Measurements from ENCODE around the gene INAVA.
"Not testable (repeated sequence)": the region's sequence is repeated elsewhere in the genome, so short reads cannot be mapped to it uniquely, and the experiment has no call there.

Gene INAVA

DNA sequence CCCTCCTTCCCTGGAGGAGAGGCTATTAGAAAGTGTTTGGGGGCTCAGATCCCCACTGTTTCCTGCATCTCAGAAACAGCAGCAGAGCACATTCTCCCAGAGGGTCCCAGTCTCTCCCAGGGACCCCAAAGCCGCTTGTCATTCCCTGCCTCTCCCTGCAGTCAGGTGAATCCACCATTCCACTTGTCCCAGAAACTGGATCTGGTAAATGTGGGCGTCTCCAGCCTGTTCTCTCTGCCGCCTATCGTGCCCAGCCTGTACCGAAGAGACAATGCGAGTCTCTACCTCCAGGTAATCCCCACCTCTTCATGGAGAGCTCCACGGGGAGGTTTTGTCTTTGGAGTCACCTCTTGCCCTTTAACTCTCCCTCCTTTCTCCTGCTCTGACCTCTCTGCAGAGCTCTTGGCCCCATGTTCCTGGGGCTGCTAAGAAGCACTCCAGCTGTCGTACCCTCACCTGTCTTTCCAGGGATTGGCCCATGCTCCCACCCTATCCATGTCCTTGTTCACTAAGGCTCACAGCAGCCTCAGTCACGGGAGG is 26.9 kb downstream of the INAVA start:
- no peaks in the 10 kb centered on the region for H3K9me3 ChIP-seq (ENCODE audit: control insufficient read depth, insufficient read depth, low read length)
- no peaks in the 10 kb centered on the region for H3K4me1 ChIP-seq (ENCODE audit: control insufficient read depth, insufficient read depth, low read length)
- H3K4me3 ChIP-seq (ENCODE audit: low read depth, low read length): no peak overlapping the region

DNA sequence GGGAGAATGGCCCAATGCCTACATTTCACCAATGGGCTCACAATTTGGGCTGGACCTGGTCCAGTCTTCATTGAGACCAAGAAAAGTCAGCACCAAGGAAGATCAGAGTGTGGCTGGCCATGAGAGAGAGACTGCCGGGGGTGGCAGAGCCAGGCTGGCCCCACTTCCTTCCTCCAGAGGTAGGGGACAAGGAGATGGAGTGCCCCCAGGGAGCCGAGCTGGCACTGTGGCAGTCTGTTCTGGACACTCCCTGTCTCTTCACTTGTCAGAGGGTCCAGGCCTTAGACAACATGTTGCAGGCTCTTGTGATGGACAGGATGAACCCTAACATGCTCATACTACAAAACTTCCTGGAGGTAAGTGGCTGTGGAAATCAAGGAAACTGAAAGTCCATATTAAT is 27.7 kb downstream of the INAVA start:
- Histone ChIP-seq H3K4me3 (ENCODE audit: low read depth, low read length) (no peak overlapping the region), H3K36me3 (ENCODE audit: control insufficient read depth, insufficient read depth, low read length) (no peaks in the 10 kb centered on the region), H3K27ac (ENCODE audit: low read depth, low read length) (no peak overlapping the region), H3K9me3 (ENCODE audit: control insufficient read depth, insufficient read depth, low read length) (no peaks in the 10 kb centered on the region), H3K4me1 (ENCODE audit: control insufficient read depth, insufficient read depth, low read length) (no peaks in the 10 kb centered on the region), H3K9ac (ENCODE audit: low read depth, low read length) (no peak overlapping the region), H3K27me3 (ENCODE audit: control insufficient read depth, insufficient read depth, low read length) (no peaks in the 10 kb centered on the region)

More for the DNA sequence above, 26.9 kb downstream of the INAVA start:
- Histone ChIP-seq H3K27me3 (ENCODE audit: control insufficient read depth, insufficient read depth, low read length) (no peaks in the 10 kb centered on the region), H3K9ac (ENCODE audit: low read depth, low read length) (no peak overlapping the region), H3K27ac (ENCODE audit: low read depth, low read length) (no peak overlapping the region), H3K36me3 (ENCODE audit: control insufficient read depth, insufficient read depth, low read length) (no peaks in the 10 kb centered on the region)

DNA sequence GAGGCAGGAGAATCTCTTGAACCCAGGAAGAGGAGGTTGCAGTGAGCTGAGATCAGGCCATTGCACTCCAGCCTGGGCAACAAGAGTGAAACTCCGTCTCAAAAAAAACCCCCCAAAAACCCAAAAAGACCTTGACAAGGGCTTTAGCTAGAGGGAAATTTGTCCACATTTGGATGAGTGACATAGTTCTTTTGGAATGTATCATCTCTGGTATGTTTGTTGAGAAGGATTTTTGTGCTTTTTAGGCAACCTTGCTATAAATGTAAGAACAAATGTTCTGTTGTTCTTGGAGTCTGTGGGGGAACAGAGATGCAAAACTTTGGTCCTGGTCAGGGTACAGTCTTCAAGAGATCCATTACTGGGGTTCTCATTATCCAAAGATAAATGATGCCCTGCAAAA is 28.9 kb downstream of the INAVA start:
- no peak overlapping the region for H3K27ac ChIP-seq (ENCODE audit: low read depth, low read length)
- H3K4me1 ChIP-seq (ENCODE audit: control insufficient read depth, insufficient read depth, low read length): no peaks in the 10 kb centered on the region
- H3K9ac ChIP-seq (ENCODE audit: low read depth, low read length): no peak overlapping the region
- no peaks in the 10 kb centered on the region for H3K36me3 ChIP-seq (ENCODE audit: control insufficient read depth, insufficient read depth, low read length)
- no peaks in the 10 kb centered on the region for H3K27me3 ChIP-seq (ENCODE audit: control insufficient read depth, insufficient read depth, low read length)
- H3K4me3 ChIP-seq (ENCODE audit: low read depth, low read length): no peak overlapping the region
- H3K9me3 ChIP-seq (ENCODE audit: control insufficient read depth, insufficient read depth, low read length): no peaks in the 10 kb centered on the region

DNA sequence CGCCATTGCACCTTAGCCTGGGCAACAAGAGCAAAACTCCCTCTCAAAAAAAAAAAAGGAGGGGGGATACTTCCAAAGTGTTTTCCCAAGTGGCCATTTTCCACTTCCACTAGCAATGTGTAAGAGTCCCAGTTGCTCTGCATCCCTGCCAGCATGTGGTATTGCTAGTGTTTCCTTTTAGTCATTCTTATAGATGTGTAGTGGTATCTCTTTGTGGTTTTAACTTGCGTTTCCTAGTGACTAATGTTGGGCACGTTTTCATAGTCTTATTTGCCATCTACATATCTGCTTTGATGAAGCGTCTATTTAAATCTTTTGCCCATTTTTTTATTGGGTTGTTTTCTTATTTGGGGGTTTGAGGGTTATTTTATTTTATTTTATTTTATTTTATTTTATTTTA is 31.1 kb downstream of the INAVA start:
- Histone ChIP-seq H3K4me3 (ENCODE audit: low read depth, low read length) (no peak overlapping the region), H3K9ac (ENCODE audit: low read depth, low read length) (no peak overlapping the region), H3K36me3 (ENCODE audit: control insufficient read depth, insufficient read depth, low read length) (no peaks in the 10 kb centered on the region), H3K4me1 (ENCODE audit: control insufficient read depth, insufficient read depth, low read length) (no peaks in the 10 kb centered on the region), H3K27me3 (ENCODE audit: control insufficient read depth, insufficient read depth, low read length) (no peaks in the 10 kb centered on the region), H3K9me3 (ENCODE audit: control insufficient read depth, insufficient read depth, low read length) (no peaks in the 10 kb centered on the region), H3K27ac (ENCODE audit: low read depth, low read length) (no peak overlapping the region)

DNA sequence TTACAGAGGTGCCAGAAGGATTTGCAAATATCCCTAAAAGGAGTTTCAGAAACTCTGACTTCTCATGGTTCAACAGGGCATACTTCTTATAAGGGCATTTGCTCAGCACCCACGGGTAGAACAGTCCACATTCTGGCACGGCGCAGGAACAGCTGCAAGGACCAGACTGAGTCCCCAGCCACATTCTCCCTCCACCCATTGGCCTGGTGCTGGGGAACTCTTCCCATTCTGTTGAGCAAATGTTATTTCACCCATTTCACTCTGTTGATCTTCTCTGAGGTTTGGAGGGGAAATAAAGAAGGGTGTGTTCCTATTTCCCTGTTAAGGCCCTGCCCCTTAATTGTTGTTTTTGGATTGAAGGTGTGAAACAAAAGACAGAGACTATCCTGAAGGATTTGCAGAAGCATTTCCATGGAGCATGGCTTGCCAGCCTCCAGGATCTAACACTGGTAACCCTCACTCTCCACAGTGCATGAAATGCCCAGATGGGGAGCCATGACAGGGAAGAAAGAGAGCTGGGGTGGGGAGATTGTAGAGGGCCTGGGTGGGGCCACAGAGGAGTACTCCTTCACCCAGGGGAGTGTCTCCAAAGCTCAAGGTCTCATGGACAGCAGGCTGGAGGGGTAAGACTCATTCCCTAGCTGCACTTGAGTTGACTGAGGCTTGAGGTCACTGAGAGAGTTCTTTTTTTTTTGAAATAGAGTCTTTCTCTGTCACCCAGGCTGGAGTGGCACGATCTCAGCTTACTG is 35.0 kb downstream of the INAVA start:
- Histone ChIP-seq H3K27ac (ENCODE audit: low read depth, low read length) (no peak overlapping the region), H3K9ac (ENCODE audit: low read depth, low read length) (no peak overlapping the region), H3K27me3 (ENCODE audit: control insufficient read depth, insufficient read depth, low read length) (no peaks in the 10 kb centered on the region), H3K4me1 (ENCODE audit: control insufficient read depth, insufficient read depth, low read length) (no peaks in the 10 kb centered on the region), H3K4me3 (ENCODE audit: low read depth, low read length) (no peak overlapping the region), H3K9me3 (ENCODE audit: control insufficient read depth, insufficient read depth, low read length) (no peaks in the 10 kb centered on the region), H3K36me3 (ENCODE audit: control insufficient read depth, insufficient read depth, low read length) (no peaks in the 10 kb centered on the region)

- H3K4me3 ChIP-seq (ENCODE audit: low read depth, low read length); H3K36me3 ChIP-seq (ENCODE audit: control insufficient read depth, insufficient read depth, low read length); H3K27me3 ChIP-seq (ENCODE audit: control insufficient read depth, insufficient read depth, low read length); H3K4me1 ChIP-seq (ENCODE audit: control insufficient read depth, insufficient read depth, low read length); H3K9ac ChIP-seq (ENCODE audit: low read depth, low read length); H3K27ac ChIP-seq (ENCODE audit: low read depth, low read length); H3K9me3 ChIP-seq (ENCODE audit: control insufficient read depth, insufficient read depth, low read length): not testable (repeated sequence)
Observed at GRCh38 chr1:200930285-200930684, 35.6 kb downstream of the INAVA start.

GRCh38 chr1:200931776-200932175 is 37.1 kb downstream of the INAVA start:
- Histone ChIP-seq H3K36me3 (ENCODE audit: control insufficient read depth, insufficient read depth, low read length) (no peaks in the 10 kb centered on the region), H3K9me3 (ENCODE audit: control insufficient read depth, insufficient read depth, low read length) (no peaks in the 10 kb centered on the region), H3K27ac (ENCODE audit: low read depth, low read length) (no peak overlapping the region), H3K4me1 (ENCODE audit: control insufficient read depth, insufficient read depth, low read length) (no peaks in the 10 kb centered on the region), H3K27me3 (ENCODE audit: control insufficient read depth, insufficient read depth, low read length) (no peaks in the 10 kb centered on the region), H3K9ac (ENCODE audit: low read depth, low read length) (no peak overlapping the region), H3K4me3 (ENCODE audit: low read depth, low read length) (no peak overlapping the region)

DNA sequence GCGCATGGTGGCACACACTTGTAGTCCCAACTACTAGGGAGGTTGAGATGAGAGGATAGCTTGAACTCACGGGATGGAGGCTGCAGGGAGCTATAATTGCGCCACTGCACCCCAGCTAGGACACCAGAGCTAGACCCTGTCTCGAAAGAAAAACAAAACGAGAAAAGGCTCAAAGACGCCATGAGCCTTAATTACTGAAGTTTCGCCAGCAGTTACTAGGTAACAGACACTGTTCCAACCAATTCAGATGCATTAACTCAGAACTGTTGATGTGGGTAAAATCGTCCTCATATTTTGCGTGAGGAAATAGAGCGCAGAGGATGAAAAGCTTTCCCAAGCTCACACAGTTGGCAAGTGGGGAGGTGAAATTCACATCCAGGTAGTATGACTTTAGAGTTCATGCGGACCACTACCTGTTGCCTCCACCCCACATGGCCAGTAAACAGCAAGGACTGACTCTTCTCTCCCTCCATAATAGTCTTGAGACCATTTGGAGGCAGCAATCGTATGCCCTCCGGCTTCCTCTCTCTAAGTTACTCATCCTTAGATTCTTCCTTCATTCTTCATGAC is 40.1 kb downstream of the INAVA start:
- no peak overlapping the region for H3K9ac ChIP-seq (ENCODE audit: low read depth, low read length)
- H3K27ac ChIP-seq (ENCODE audit: low read depth, low read length): no peak overlapping the region
- H3K9me3 ChIP-seq (ENCODE audit: control insufficient read depth, insufficient read depth, low read length): no peaks in the 10 kb centered on the region
- no peaks in the 10 kb centered on the region for H3K36me3 ChIP-seq (ENCODE audit: control insufficient read depth, insufficient read depth, low read length)
- H3K27me3 ChIP-seq (ENCODE audit: control insufficient read depth, insufficient read depth, low read length): no peaks in the 10 kb centered on the region
- no peaks in the 10 kb centered on the region for H3K4me1 ChIP-seq (ENCODE audit: control insufficient read depth, insufficient read depth, low read length)
- no peak overlapping the region for H3K4me3 ChIP-seq (ENCODE audit: low read depth, low read length)

- not testable (repeated sequence) for H3K9ac ChIP-seq (ENCODE audit: low read depth, low read length); H3K4me1 ChIP-seq (ENCODE audit: control insufficient read depth, insufficient read depth, low read length); H3K36me3 ChIP-seq (ENCODE audit: control insufficient read depth, insufficient read depth, low read length); H3K27me3 ChIP-seq (ENCODE audit: control insufficient read depth, insufficient read depth, low read length); H3K27ac ChIP-seq (ENCODE audit: low read depth, low read length); H3K4me3 ChIP-seq (ENCODE audit: low read depth, low read length); H3K9me3 ChIP-seq (ENCODE audit: control insufficient read depth, insufficient read depth, low read length)
Observed at GRCh38 chr1:200935286-200935962, 40.7 kb downstream of the INAVA start.

DNA sequence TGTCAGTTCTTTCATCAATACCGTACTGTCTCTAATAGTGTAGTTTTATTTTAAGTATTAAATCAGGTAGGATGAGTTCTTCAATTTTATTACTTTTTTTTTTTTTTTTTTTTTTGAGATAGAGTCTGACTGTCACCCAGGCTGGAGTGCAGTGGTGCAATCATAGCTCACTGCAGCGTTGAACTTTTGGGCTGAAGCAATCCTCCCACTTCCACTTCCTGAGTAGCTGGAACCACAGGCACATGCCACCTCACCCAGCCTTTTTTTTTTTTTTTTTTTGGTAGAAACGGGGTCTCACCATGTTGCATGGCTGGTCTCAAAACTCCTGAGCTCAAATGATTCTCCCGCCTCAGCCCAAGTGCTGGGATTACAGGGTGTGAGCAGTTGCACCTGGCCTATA is 44.3 kb downstream of the INAVA start:
- no peaks in the 10 kb centered on the region for H3K9me3 ChIP-seq (ENCODE audit: control insufficient read depth, insufficient read depth, low read length)
- no peak overlapping the region for H3K27ac ChIP-seq (ENCODE audit: low read depth, low read length)
- no peak overlapping the region for H3K9ac ChIP-seq (ENCODE audit: low read depth, low read length)
- H3K36me3 ChIP-seq (ENCODE audit: control insufficient read depth, insufficient read depth, low read length): no peaks in the 10 kb centered on the region
- H3K4me1 ChIP-seq (ENCODE audit: control insufficient read depth, insufficient read depth, low read length): no peaks in the 10 kb centered on the region
- no peaks in the 10 kb centered on the region for H3K27me3 ChIP-seq (ENCODE audit: control insufficient read depth, insufficient read depth, low read length)
- H3K4me3 ChIP-seq (ENCODE audit: low read depth, low read length): no peak overlapping the region

GRCh38 chr1:200945111-200945510 is 50.4 kb downstream of the INAVA start:
- Histone ChIP-seq H3K4me1 (ENCODE audit: control insufficient read depth, insufficient read depth, low read length) (no peaks in the 10 kb centered on the region), H3K9me3 (ENCODE audit: control insufficient read depth, insufficient read depth, low read length) (no peaks in the 10 kb centered on the region; the same call in none of the 2 replicates), H3K27me3 (ENCODE audit: control insufficient read depth, insufficient read depth, low read length) (no peaks in the 10 kb centered on the region), H3K27ac (ENCODE audit: low read depth, low read length) (no peak overlapping the region), H3K9ac (ENCODE audit: low read depth, low read length) (no peak overlapping the region), H3K4me3 (ENCODE audit: low read depth, low read length) (no peak overlapping the region), H3K36me3 (ENCODE audit: control insufficient read depth, insufficient read depth, low read length) (no peaks in the 10 kb centered on the region)
